Germinal center (tissue), 1 donor: Measurements from ENCODE around the gene COL13A1.

Experiments
- DNase-seq: peaks from one replicate; pipeline ENCODE4 v3.0.0; 2012; ENCODE audit warnings: mixed read lengths, low spot score

The COL13A1 gene

DNA sequence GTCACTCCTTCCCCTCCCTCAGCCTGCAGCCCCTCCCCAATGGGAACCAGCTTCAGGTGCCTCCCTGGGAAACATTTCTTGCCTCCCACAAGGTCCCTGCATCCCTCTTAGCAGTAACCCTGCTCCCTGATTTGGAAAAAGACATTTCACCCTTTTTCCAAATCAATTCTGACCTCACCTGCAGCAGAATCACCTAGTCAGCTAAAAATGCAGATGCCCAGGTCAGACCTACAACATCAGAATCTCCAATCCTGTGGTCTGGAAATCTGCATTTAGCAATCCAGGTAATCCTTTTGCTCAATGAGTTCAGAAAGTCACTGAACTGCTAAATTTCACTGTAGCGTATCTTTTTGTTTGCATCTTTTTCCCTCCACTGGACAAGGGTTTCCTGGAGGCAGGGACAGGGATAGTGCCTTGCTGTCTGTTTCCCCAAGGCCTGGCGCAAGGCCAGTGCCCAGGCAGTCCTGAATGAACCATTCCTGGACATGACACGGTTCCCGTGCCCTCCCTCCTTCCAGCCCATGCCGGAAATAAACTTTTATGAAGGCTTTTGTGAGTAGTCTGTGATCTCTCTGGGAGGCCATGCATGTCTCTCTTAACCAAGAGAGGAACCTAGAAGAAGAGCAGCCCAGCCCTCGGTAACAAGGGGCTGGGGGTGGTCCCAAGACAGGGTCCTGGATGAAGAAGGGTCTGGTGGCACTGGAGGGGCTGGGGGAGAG, 44.0 kb downstream of the COL13A1 start:
- no peak for DNase-seq

DNA sequence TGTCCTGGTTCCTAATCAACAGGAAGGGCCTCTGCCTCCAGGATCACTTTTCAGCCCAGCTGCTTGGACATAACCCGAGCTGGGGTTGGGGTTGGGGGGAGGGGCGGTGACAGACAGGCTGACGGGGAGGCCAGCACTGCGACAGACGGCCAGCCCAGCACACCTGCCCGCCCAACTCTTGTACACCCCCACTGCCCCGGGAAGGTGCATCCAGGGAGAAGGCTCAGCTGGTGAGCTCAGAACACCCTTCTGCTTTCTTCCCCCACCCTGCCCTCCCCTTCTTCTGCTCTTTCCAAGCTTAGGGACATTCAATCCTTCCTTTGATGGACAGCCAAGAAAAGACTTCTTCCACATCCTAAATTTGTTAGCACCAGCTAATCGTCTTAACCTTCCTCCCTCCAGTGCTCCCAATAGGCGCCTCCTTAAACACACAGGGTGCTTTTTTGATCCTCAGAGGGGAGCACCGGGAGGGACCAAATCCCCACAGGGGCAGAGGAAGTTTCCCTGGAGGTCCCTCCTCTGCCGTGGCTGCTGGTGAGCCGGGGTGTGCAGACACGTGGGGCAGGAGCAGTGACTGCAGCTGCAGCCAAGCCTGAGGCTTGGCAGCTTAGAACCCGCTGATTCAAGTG, 44.7 kb downstream of the COL13A1 start:
- DNase-seq, result no peak

DNA sequence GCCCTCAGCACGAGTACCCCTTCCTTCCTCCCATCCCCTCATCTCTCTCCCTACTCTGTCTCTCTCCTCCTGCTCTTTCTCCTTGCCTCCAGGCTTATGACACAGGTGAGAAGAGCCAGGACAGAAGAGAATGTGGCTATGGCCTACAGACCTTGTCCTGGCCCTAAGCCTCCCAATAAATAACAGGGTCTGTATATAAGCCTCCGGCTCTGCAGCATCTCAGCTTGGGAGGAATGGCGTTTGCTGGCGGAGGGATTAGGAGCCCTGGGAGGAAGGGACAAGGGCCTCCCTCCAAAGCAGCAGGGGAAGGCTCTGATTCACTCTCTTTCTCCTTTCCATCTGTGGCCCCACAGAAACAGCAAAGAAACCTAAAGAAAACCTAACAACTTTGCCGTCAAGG, 45.8 kb downstream of the COL13A1 start:
- no peak for DNase-seq

- DNase-seq, result no peak
Observed at GRCh38 chr10:69847883-69848282, 46.2 kb downstream of the COL13A1 start.

DNA sequence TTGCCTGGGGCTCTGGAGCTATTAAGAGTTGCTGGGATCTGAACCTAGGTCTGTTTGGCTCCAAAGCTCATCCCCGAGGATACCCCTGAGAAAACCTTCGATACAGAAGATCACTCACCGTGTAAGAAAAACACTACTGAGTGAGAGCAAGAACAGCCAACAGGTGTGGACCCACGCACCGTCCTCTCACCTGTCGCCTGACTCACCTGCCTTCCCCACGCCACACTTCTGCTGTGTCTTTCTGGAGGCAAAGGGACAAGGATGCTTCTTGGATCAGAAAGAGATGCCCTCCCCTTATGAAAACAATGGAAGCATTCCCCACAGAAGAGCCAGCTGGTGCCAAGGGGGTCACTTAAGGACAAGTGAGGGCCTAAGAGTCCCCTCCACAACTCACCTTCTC, 46.7 kb downstream of the COL13A1 start:
- DNase-seq, result no peak

DNA sequence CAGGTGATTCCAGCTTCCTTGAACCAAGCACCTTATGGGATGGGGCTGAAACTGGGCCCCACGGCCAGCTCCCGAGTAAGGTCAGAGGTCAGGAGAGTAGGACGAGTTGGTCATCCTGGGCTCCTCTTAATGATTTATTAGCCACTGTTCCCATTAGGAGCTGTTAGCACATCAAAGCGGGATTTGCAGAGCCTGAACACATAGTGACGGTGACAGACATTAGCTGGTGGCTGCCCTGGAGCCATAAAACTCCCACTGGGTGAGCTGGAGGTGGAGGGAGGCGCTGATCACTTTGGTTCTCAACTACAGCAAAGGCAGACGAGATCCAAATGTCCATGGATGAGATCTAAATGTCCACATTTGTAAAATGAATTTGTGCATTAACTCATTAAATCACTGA, 48.1 kb downstream of the COL13A1 start:
- no peak for DNase-seq

DNA sequence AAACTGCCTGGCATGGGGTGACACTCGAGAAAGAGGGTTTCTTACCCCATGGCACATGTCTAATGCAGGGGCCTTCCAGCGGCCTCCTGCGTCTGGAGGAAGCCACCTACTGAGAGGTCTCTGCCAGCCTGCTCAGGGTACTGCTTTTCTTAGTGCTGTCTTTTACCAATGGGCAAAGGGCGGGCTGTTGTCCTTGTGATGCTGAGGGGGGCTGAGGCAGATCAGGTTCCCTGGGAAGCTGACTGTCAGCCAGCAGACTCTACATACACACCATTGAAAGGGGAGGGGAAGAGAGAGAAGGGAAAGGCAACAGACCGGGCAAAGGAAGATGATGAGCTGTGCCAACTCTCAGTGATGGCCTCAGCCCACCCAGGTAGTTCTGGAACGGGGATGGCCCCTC, 48.7 kb downstream of the COL13A1 start:
- DNase-seq, result no peak

GRCh38 chr10:69851306-69851705, 49.6 kb downstream of the COL13A1 start:
- no peak for DNase-seq

- DNase-seq, result no peak
Observed at GRCh38 chr10:69853064-69853463, 51.4 kb downstream of the COL13A1 start.

DNA sequence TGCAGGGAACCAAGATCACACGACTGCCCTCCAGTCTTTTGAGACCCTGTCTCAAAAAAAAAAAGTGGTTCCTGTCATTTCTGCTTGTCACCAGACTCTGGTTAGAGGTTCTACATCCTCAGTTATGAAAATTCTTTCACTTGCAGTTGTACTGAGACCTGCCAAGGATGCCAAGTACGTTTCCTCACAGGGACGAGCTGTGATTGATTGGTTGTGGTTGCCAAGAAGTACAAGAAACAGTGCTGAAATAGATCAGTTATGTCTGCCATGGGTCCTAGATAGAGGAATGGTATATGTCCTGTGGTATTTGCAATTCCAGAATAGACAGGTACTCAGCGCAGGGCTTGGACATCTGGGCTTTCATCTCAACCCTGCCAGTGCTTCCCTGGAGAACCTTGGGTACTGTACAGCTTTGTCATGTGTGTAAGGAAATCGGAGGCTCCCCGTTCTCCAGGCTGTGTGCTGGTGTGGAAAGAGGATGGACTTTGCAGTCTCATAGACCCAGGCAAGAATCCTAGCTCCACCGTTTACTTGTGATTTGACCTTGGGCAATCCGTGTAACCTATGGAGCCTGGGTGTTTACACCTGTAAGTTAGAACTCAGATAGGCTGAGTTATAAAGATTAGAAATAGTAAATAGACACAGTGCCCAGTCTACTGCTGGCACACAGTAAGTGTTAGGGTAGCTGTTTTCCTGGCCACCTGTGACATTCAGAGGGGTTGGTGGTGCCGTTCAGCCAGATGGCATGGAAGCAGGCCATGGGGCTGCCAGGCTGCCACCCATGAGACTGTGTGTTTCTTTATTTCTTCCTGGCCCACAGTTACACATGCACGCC, 53.0 kb downstream of the COL13A1 start:
- DNase-seq, result no peak

GRCh38 chr10:69855346-69856111, 53.8 kb downstream of the COL13A1 start:
- DNase-seq, result no peak

- DNase-seq, result no peak
Observed at GRCh38 chr10:69856601-69857166, 55.0 kb downstream of the COL13A1 start.

DNA sequence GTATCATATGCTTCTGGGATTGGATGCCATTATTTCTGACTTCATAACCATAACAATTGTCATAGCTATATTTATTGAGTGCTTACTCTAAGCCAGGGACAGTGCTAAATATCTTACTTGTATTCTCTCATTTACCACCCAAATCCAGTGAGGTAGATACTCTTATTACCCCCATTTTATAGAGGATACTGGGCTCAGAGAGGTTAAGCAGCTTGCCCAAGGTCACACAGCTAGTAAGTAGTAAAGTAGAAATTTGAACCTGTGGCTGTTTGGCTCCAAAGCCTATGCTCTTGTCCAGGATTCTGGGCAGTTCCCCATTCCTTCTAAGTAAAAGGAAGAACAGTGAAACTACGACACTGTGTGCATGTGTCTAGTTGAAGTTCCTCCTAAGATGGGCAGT, 56.5 kb downstream of the COL13A1 start:
- no peak for DNase-seq

- DNase-seq, result no peak
Observed at GRCh38 chr10:69860271-69860670, 58.6 kb downstream of the COL13A1 start.

DNA sequence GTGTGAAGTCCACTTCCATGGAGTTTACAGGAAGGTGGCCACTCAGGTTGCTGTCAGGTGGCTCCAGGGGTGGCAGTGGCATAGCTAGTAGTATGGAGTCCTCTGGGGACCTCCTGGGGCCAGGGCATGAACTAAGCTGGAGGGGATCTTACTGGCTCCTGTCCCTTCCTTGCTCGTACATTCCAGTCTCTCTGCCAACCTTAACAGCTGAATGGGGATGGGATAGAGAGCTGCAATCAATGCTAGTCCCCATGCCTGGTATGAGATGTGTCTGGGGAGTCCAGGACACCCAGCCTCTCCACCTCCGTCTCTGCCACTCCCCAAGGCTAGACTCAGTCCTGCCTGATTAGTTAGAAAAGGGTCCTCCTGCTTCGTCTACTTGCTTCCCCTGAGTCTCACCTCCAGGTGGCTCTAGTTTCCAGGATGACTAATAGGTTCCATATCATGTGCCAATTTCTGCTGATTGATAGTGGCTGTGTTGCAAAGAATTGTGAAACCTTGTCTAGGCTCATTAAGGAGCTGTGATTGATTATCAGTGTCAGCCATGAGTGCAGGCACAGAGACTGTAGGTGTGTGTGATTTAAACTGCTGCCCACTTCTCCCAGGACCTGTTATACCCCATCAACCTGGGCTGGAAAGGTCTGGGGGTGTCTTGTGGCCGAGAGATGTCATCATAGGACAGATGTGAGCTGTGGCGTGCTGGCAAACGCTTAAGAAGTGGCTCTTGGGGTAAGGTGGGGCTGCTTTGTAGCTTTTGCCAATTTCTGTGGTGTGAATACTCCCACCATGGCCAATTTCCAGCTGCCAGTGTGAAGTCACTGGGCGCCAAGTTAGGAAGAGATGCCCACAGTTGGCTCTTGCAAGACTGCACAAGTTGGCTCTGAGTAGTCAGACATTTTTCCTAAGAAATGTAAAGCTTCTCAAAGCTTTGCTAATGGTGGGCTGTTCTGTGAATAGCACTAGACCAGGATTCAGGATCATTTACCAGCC, 59.8 kb downstream of the COL13A1 start:
- no peak for DNase-seq

DNA sequence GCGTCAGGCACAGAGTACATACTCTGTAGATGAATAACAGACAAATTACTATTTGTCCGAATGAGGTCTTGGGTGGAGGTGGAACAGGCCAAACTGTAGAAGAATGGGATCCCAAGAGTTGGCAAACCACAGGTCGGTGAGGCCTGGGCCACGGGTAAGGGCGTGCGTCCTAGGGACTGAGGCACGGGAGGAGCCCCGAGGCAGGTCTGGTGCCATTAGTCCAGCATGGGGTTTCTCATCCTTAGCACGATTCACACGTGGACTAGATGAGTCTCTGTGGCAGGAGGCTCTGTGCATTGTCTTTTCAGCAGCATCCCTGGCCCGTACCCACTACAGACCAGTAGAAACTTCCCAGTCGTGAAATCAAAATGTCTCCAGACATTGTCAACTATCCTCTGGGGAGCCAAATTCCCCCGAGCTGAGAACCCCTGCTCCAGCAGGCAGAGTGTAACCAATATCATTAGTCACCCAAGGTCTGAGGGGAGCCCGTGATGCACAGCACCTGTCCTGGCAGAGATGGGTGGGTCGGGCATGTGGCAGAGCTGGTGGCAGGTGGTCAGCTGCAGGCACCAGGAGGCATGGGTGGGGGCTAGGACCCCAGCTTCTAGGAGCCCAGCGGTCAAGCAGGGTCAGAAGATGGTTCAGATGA, 61.3 kb downstream of the COL13A1 start:
- DNase-seq, result no peak

DNA sequence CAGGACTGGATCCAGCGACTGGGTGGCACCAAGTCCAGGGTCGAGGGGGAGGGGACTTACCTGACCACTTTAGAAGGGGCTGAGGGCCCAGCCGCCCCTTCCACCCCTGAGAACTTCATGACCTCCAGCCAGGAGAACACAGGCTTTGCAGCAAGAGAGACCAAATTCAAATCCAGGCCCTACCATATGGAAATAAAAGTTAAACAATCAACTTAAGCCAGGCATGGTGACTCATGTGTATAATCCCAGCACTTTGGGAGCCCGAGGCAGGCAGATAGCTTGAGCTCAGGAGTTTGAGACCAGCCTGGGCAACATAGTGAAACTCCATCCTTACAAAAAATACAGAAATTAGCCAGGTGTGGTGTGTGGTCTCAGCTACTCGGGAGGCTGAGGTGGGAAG, 61.9 kb downstream of the COL13A1 start:
- no peak for DNase-seq

- DNase-seq, result no peak
Observed at GRCh38 chr10:69864321-69864720, 62.6 kb downstream of the COL13A1 start.

GRCh38 chr10:69865450-69865849, 63.7 kb downstream of the COL13A1 start:
- no peak for DNase-seq

DNA sequence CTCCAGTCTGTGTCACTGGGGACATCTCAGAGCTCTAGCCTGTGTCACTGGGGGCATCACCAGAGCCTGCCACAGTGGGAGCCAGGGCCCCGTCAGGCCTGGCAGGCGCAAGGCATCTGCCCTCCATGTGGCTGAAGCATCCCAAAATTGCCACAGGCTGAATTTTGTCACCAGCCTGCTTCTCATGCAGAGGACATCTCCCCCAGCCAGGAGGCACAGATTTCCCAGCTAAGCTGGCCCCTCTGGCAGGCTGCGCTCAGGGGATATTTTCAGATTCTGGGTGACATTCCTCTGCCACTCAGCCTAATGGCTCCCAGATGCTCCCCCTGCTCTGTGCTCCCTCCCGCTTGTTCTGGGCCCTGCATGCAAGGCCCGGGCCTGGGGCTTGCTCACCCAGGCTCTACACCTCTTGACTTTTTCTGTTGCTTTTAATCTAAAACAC, 64.6 kb downstream of the COL13A1 start:
- no peak for DNase-seq
